ENCODE measurements around the gene RPP21. TPM values are rescaled to one million over a fixed set of nuclear protein-coding genes. Genes with fewer than 3 reads are reported as not detected.

RPP21 gene
- total RNA-seq, 2 experiments from 2014 or later, result 50.4 to 88.1 TPM

GRCh38 chr6:30315156-30315555, 29.8 kb upstream of the RPP21 start:
- no peak for TF ChIP-seq EZH2phosphoT487 (IDR thresholded peaks at IDR 0.05; ENCODE audit: borderline replicate concordance, low read depth, low read length)
- TF ChIP-seq CTCF (conservative IDR thresholded peaks at IDR 0.05; ENCODE audit: low read length), result no peak
- H3K36me3 ChIP-seq (ENCODE audit: insufficient read depth, low read length), result peaks cover 84% of the 10 kb centered on the region

GRCh38 chr6:30317913-30318589, 26.9 kb upstream of the RPP21 start:
- intact Hi-C loops (cut with micrococcal nuclease; ENCODE audit: unreplicated experiment), result no loop called here
- no TSS peak for BruUV-seq (replicated peaks)

More at GRCh38 chr6:30315156-30315555, 29.8 kb upstream of the RPP21 start:
- peaks cover 32% of the 10 kb centered on the region for H4K20me1 ChIP-seq (ENCODE audit: insufficient read depth, low read length)
- H2AFZ ChIP-seq (ENCODE audit: low read length), result no peak overlapping the region
- H3K9me2 ChIP-seq (ENCODE audit: insufficient read depth, low read length), result no peaks in the 10 kb centered on the region
- H3K4me3 ChIP-seq (ENCODE audit: low read depth, low read length, poor library complexity, severe bottlenecking), result no peak overlapping the region
- H3K9me3 ChIP-seq (ENCODE audit: low read length), result no peaks in the 10 kb centered on the region
- no peak overlapping the region for H3K4me2 ChIP-seq (ENCODE audit: low read length)
- intact Hi-C loops (cut with micrococcal nuclease; ENCODE audit: unreplicated experiment), result no loop called here
- H3K27ac ChIP-seq (ENCODE audit: low read depth, low read length, poor library complexity, severe bottlenecking), result no peak overlapping the region
- DNase-seq (ENCODE audit: low spot score), result no peak
- no peaks in the 10 kb centered on the region for H3K4me1 ChIP-seq (ENCODE audit: insufficient read depth, low read length, poor library complexity, severe bottlenecking)
- H3K79me2 ChIP-seq (ENCODE audit: insufficient read depth, low read depth, low read length), result peaks cover 72% of the 10 kb centered on the region
- POLR2A ChIA-PET, result interaction anchor here (1.0 kb wide), 1 partner anchor 421 kb away, joined by 5 read pairs; no protein-coding TSS in a partner anchor
- BruUV-seq (replicated peaks), result no TSS peak
- CTCF ChIA-PET (ENCODE audit: unreplicated experiment), result no interaction called here

More at GRCh38 chr6:30317913-30318589, 26.9 kb upstream of the RPP21 start:
- H3K36me3 ChIP-seq (ENCODE audit: insufficient read depth, low read length), result peaks cover 83% of the 10 kb centered on the region
- ChIA-PET CTCF (ENCODE audit: unreplicated experiment) (interaction anchor here (0.5 kb wide), 1 partner anchor 9 kb away, joined by 3 read pairs; the partner anchor contains the start of gene TRIM39), POLR2A (interaction anchor here (1.0 to 1.2 kb wide), 2 partner anchors 8 to 13 kb away, joined by 4 to 5 read pairs; partner anchors contain the start of gene TRIM39)
- H3K4me1 ChIP-seq (ENCODE audit: insufficient read depth, low read length, poor library complexity, severe bottlenecking), result peaks cover 10% of the 10 kb centered on the region
- peaks cover 91% of the 10 kb centered on the region for H3K79me2 ChIP-seq (ENCODE audit: insufficient read depth, low read depth, low read length)
- no peak overlapping the region for H3K4me2 ChIP-seq (ENCODE audit: low read length)
- no peaks in the 10 kb centered on the region for H3K9me2 ChIP-seq (ENCODE audit: insufficient read depth, low read length)
- H3K4me3 ChIP-seq (ENCODE audit: low read depth, low read length, poor library complexity, severe bottlenecking), result no peak overlapping the region
- H3K9me3 ChIP-seq (ENCODE audit: low read length), result no peaks in the 10 kb centered on the region
- peaks cover 39% of the 10 kb centered on the region for H4K20me1 ChIP-seq (ENCODE audit: insufficient read depth, low read length)
- H2AFZ ChIP-seq (ENCODE audit: low read length), result no peak overlapping the region
- no peak overlapping the region for H3K27ac ChIP-seq (ENCODE audit: low read depth, low read length, poor library complexity, severe bottlenecking)
- TF ChIP-seq CTCF (conservative IDR thresholded peaks at IDR 0.05; ENCODE audit: low read length) (no peak), EZH2phosphoT487 (IDR thresholded peaks at IDR 0.05; ENCODE audit: borderline replicate concordance, low read depth, low read length) (no peak)
- no peak for DNase-seq (ENCODE audit: low spot score)
